ENCODE measurements around the gene IGFL1.
"Not testable (repeated sequence)": the region's sequence is repeated elsewhere in the genome, so short reads cannot be mapped to it uniquely, and the experiment has no call there.

The IGFL1 gene

DNA sequence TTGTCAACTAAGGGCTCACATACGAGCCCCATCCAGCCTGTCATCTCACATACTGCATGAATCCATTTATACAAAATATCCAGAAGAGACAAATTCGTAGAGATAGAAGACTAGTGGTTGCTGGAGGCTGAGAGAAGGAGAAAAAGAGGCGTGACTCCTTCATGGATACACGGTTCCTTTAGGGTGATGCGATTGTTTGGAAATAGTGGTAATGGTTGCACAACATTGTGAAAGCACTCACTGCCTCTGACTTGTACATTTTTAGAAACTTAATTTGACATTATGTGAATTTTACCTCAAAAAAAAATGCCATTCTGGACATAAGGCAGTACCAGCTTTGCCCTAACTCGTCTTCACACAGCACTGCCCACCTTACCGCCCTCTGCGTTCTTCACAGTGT is 27.3 kb downstream of the IGFL1 start:
- no peak overlapping the region for H3K4me3 ChIP-seq (ENCODE audit: low read length, poor library complexity, severe bottlenecking)
- H2AFZ ChIP-seq (ENCODE audit: low read length): no peak overlapping the region
- no peaks in the 10 kb centered on the region for H3F3A ChIP-seq (ENCODE audit: low read depth)
- no peaks in the 10 kb centered on the region for H3K9me3 ChIP-seq (ENCODE audit: insufficient read depth, low read depth, low read length)
- H3K79me2 ChIP-seq (ENCODE audit: insufficient read depth, low read length): no peaks in the 10 kb centered on the region
- peaks cover 18% of the 10 kb centered on the region for H3K27me3 ChIP-seq (ENCODE audit: insufficient read depth, low read length, poor library complexity, severe bottlenecking)
- no peak for TF ChIP-seq EZH2phosphoT487 (IDR thresholded peaks at IDR 0.05; ENCODE audit: borderline replicate concordance)
- TF ChIP-seq, protein P1, sequence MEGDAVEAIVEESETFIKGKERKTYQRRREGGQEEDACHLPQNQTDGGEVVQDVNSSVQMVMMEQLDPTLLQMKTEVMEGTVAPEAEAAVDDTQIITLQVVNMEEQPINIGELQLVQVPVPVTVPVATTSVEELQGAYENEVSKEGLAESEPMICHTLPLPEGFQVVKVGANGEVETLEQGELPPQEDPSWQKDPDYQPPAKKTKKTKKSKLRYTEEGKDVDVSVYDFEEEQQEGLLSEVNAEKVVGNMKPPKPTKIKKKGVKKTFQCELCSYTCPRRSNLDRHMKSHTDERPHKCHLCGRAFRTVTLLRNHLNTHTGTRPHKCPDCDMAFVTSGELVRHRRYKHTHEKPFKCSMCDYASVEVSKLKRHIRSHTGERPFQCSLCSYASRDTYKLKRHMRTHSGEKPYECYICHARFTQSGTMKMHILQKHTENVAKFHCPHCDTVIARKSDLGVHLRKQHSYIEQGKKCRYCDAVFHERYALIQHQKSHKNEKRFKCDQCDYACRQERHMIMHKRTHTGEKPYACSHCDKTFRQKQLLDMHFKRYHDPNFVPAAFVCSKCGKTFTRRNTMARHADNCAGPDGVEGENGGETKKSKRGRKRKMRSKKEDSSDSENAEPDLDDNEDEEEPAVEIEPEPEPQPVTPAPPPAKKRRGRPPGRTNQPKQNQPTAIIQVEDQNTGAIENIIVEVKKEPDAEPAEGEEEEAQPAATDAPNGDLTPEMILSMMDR (conservative IDR thresholded peaks at IDR 0.05; ENCODE audit: low read length): no peak
- H3K9me2 ChIP-seq (replicated peaks; ENCODE audit: low read depth, low read length): no peaks in the 10 kb centered on the region
- no peaks in the 10 kb centered on the region for H4K20me1 ChIP-seq (ENCODE audit: insufficient read depth, low read length, poor library complexity, severe bottlenecking)
- H3K4me2 ChIP-seq (ENCODE audit: low read depth, low read length, poor library complexity, severe bottlenecking): no peak overlapping the region
- no peaks in the 10 kb centered on the region for H3K4me1 ChIP-seq (ENCODE audit: insufficient read depth, low read length, poor library complexity, severe bottlenecking)
- no peaks in the 10 kb centered on the region for H3K36me3 ChIP-seq (ENCODE audit: insufficient read depth, low read length)
- H3K9ac ChIP-seq (ENCODE audit: low read depth, low read length, poor library complexity, severe bottlenecking): no peak overlapping the region

DNA sequence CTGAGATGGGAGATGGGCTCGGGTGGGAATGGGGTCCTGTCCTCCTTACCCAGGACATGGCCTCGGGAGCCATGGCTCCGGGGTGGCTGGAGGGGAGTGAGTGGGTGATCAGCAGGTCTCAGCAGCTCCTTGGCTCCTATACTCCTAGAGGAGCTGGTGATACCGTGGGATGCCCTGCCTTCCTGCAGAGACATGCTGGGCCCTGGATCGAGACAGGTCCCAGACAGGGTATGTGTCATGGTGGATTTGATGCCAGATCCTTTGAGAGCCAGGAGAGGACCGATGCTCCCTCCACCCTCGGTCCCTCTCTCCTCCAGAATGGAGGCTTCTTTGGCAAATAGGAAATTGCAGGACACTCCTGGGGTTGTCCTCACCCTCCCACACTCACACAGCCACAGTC is 32.0 kb downstream of the IGFL1 start:
- H3K9me2 ChIP-seq (replicated peaks; ENCODE audit: low read depth, low read length); H3K9ac ChIP-seq (ENCODE audit: low read depth, low read length, poor library complexity, severe bottlenecking); H2AFZ ChIP-seq (ENCODE audit: low read length); H3K4me3 ChIP-seq (ENCODE audit: low read length, poor library complexity, severe bottlenecking); H3K4me1 ChIP-seq (ENCODE audit: insufficient read depth, low read length, poor library complexity, severe bottlenecking); H3K4me2 ChIP-seq (ENCODE audit: low read depth, low read length, poor library complexity, severe bottlenecking); H3K79me2 ChIP-seq (ENCODE audit: insufficient read depth, low read length); H4K20me1 ChIP-seq (ENCODE audit: insufficient read depth, low read length, poor library complexity, severe bottlenecking); H3K36me3 ChIP-seq (ENCODE audit: insufficient read depth, low read length); H3K9me3 ChIP-seq (ENCODE audit: insufficient read depth, low read depth, low read length); H3F3A ChIP-seq (ENCODE audit: low read depth): not testable (repeated sequence)
- peaks cover 12% of the 10 kb centered on the region for H3K27me3 ChIP-seq (ENCODE audit: insufficient read depth, low read length, poor library complexity, severe bottlenecking)

GRCh38 chr19:46262684-46263296 is 33.2 kb downstream of the IGFL1 start:
- H3F3A ChIP-seq (ENCODE audit: low read depth); H4K20me1 ChIP-seq (ENCODE audit: insufficient read depth, low read length, poor library complexity, severe bottlenecking): not testable (repeated sequence)
- H3K27me3 ChIP-seq (ENCODE audit: insufficient read depth, low read length, poor library complexity, severe bottlenecking): peaks cover 10% of the 10 kb centered on the region

DNA sequence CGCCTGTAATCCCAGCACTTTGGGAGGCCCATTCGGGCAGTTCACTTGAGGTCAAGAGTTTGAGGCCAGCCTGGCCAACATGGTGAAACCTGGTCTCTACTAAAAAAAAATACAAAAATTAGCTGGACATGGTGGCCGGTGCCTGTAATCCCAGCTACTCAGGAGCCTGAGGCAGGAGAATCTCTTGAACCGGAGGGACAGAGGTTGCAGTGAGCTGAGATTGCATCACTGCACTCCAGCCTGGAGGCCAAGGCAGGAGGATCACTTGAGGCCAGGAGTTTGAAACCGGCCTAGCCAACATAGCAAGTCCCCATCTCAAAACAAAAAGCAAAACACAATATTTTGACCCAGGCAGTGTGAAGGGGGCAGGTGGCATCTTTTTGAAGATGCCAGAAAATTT is 35.3 kb downstream of the IGFL1 start:
- not testable (repeated sequence) for H3K4me1 ChIP-seq (ENCODE audit: insufficient read depth, low read length, poor library complexity, severe bottlenecking); H3K27me3 ChIP-seq (ENCODE audit: insufficient read depth, low read length, poor library complexity, severe bottlenecking); H3K9me2 ChIP-seq (replicated peaks; ENCODE audit: low read depth, low read length); H2AFZ ChIP-seq (ENCODE audit: low read length); H3K36me3 ChIP-seq (ENCODE audit: insufficient read depth, low read length); H3K4me2 ChIP-seq (ENCODE audit: low read depth, low read length, poor library complexity, severe bottlenecking); H3K9ac ChIP-seq (ENCODE audit: low read depth, low read length, poor library complexity, severe bottlenecking); H3K4me3 ChIP-seq (ENCODE audit: low read length, poor library complexity, severe bottlenecking); H3F3A ChIP-seq (ENCODE audit: low read depth); H3K79me2 ChIP-seq (ENCODE audit: insufficient read depth, low read length); H4K20me1 ChIP-seq (ENCODE audit: insufficient read depth, low read length, poor library complexity, severe bottlenecking); H3K9me3 ChIP-seq (ENCODE audit: insufficient read depth, low read depth, low read length)

More at GRCh38 chr19:46262684-46263296, 33.2 kb downstream of the IGFL1 start:
- H2AFZ ChIP-seq (ENCODE audit: low read length); H3K79me2 ChIP-seq (ENCODE audit: insufficient read depth, low read length); H3K36me3 ChIP-seq (ENCODE audit: insufficient read depth, low read length); H3K4me2 ChIP-seq (ENCODE audit: low read depth, low read length, poor library complexity, severe bottlenecking); H3K9ac ChIP-seq (ENCODE audit: low read depth, low read length, poor library complexity, severe bottlenecking); H3K9me2 ChIP-seq (replicated peaks; ENCODE audit: low read depth, low read length); H3K4me3 ChIP-seq (ENCODE audit: low read length, poor library complexity, severe bottlenecking); H3K9me3 ChIP-seq (ENCODE audit: insufficient read depth, low read depth, low read length); H3K4me1 ChIP-seq (ENCODE audit: insufficient read depth, low read length, poor library complexity, severe bottlenecking): not testable (repeated sequence)
